Left renal pelvis (tissue), 4 donors: ENCODE data around the gene CNRIP1. TPM values are rescaled to one million over a fixed set of nuclear protein-coding genes. Genes with fewer than 3 reads are reported as not detected.
"Not testable (repeated sequence)": the region's sequence is repeated elsewhere in the genome, so short reads cannot be mapped to it uniquely, and the experiment has no call there.

ENCODE experiments used
- DNase-seq, 4 donors: peaks; one replicate each; pipeline ENCODE4 v3.0.0-alpha.2; 2013; ENCODE audit warnings: low read depth in 4 of 4, low spot score in 3 of 4
- polyA plus RNA-seq, 4 donors: library from polyadenylated mRNA; unstranded; fragments of 120-200 nt; gene quantifications; one replicate each; pipeline ENCODE4 v1.2.1, GENCODE V29; 2013; ENCODE audit not compliant: insufficient read length in 4 of 4

The CNRIP1 gene
- polyA plus RNA-seq, 4 donors = 19.5 to 51.5 (median 26.6) TPM

DNA sequence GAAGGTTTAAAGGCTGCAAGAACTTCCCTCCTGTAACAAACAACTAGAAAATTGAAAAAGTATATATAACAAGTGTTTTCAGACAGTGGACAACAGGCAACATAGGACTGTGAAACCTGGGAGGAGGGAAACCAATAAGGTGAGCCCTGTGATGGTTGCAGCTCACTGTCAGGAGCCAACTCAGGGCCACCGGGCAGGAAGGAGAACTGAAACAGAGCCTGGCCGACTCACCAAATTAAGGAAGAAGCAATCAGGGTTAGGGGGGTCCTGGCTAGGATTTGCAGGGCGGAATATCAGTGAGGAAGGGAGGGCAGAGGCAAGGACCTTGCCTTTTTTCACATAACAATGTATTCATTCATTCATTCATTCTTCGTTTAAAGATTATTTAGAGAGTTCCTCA lies 21.8 kb upstream of the CNRIP1 start:
- no peak for DNase-seq

DNA sequence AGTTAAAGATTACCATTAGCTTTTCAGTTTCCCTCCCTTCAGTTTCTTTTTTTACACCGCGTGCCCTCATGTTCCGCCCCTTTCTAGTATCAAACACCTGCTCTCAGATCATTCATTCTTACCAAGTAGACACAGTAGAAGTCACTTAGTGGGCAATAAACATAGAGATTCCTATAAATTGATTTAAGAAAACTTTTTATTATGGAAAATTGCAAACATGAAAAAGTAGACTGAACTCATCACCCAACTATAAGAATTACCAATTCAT lies 21.2 kb upstream of the CNRIP1 start:
- no peak for DNase-seq

DNA sequence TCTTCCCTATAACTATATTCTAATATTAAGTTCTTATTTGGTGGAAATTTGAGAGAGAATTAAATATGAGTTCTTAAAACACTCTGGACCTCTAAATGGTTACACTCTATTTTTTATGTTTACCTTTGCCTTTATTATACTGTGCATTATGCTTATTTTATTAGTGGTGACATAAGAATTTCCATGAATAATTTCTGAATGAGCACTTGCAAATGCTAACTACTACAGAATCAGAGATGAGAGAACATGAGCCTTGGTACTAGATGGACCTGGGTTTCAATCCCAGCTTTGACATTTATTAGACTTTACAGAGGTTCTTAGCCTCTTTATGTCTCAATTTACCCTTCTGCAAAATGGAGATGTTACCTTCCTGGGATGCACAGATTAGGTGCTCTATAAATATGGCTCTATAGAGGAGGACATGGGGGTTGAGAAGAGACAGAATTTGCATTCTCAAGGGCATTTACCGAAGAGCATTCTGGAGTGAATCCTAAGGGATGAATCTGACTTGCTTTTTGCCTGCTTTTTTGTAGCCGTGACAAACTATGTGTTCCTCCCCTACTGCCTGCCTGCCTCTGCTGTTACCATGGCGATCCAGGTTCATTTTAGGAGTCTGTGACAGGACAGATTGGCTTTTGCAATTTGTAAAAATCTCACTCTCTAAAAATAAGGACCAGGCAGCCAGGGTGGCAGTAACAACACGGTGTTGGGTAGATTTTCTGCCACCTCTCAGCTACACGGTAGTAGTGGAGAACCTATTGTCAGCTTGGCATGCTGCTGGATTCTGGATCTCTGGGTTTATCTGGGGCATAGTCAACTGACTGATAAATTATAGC lies 20.7 kb upstream of the CNRIP1 start:
- no peak for DNase-seq

DNA sequence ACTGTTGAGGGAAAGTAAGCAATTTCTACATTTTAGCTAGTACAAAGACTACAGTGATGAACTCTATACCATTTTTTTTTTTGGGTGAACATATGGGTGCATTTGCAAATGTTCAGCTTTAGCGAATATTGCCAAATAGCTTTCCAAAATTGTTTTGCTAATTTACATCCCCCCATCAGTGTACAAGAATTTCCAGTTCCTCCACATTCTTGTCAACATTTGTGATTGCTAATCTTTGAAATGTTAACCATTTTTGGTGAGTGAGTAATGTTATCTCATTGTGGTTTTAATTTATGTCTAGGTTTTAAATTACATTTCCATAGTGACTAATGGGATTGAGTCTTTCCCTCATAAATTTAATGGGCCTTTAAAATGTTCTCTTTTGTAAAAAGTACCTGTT lies 16.4 kb upstream of the CNRIP1 start:
- DNase-seq = no peak

DNA sequence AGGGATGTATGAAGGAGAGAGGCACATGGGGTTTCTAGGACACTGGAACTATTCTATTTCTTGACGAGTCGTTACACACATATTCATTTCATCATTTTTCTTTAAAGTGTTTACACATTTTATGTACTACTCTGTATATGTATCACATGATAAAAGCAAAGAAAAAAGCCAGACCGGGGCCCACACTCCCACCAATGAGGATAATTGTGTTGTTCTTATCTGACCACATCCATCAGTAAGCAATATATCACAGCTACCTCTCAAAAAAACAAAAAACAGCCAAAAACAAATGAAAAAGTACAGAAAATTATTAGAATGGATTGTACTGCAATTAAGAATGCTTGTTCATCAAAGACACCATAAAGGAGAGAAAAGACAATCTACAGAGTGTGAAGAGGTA lies 14.2 kb upstream of the CNRIP1 start:
- DNase-seq = no peak

DNA sequence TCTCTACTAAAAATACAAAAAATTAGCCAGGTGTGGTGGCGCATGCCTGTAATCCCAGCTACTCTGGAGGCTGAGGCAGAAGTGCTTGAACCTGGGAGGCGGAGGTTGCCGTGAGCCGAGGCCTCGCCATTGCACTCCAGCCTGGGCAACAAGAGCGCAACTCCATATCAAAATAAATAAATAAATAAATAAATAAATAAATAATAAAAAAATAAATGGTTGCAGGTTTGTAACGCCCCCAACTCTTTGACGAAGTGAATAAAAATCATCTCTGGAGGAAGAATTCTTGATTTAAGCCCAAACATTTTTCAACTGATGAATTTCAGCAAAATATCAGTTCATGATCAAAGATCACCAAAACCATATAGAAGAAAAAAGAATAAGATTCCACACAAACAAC lies 13.3 kb upstream of the CNRIP1 start:
- DNase-seq = no peak

DNA sequence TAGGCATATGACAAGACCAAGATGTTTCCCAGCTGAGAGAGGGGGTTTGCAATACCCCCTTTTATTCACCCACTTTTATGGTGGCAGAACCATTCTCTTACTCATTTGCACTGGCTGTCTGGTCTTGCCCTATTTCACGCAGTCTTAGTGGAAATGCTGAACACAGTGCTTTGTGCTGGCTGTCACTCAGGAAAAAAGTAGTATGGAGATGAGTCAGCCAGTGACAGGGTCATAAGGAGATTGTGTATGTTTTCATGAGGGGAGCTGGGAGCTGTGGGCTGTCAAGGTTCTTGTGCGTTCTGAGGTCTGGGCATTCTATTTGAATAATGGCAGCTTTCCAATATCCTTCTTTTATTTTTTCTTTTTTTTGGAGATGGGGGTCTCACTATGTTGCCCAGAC lies 10.9 kb upstream of the CNRIP1 start:
- no peak for DNase-seq

DNA sequence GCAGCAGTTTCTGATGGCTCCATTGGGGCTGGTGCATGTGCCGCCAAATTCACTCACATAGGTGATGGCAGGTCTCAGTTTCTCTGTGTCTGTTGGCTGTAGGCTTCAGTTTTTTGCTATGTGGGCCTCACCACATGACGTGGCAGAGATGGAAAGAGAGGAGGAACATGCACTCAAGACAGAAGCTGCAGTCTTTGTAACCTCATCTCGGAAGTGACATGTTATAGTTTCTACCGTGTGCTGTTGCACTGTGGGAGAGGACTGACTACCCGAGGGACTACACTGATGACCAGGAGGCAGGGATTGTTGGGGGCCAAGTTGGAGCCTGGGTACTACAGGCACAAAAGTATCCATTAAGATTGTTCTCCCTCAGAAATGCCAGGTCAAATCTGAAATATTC lies 9.2 kb upstream of the CNRIP1 start:
- DNase-seq = no peak

DNA sequence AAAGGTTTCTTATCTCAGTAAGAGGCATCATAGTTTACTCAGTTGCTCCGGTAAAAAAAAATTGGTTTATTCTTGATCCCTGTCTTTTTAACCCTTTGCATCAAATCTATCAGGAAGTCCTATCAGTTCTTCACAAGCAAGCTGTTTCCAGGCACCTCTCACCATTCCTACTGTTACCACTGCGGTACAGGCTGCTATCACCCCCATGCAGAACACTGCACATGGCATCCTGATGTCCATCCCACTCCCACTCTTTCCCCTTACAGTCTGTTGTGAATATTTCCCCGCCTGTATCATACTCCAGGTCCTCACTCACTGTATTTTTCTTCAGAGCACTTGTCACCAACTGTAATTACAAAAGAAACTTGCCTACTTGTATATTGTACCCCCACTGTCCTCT lies 5.3 kb upstream of the CNRIP1 start:
- DNase-seq = no peak

DNA sequence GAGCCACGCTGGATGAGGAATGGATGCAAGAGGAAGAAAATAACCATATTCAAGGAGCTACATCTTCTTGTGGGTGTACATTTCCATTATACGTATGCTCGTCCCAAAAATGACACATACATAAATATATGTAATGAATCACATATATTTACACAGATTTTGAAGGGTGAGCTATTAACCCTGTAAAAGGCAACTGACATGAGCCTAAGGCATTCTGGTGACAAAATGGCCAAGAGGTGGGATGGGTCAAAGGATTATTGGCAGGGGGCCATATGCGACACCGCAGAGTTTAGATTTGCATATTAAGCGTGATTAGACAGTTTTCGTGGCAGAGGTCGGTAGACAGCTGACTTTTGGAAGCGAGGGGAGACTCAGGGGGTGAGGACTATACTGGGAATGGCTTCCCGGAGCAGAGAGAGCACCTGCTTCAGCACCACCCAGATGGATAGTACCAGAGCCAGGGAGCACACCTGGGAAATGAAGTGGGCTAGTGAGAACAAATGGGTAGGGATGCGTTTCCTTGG lies 431 bp upstream of the CNRIP1 start:
- peak in 1 of 4 donors; percentile 16 for DNase-seq

DNA sequence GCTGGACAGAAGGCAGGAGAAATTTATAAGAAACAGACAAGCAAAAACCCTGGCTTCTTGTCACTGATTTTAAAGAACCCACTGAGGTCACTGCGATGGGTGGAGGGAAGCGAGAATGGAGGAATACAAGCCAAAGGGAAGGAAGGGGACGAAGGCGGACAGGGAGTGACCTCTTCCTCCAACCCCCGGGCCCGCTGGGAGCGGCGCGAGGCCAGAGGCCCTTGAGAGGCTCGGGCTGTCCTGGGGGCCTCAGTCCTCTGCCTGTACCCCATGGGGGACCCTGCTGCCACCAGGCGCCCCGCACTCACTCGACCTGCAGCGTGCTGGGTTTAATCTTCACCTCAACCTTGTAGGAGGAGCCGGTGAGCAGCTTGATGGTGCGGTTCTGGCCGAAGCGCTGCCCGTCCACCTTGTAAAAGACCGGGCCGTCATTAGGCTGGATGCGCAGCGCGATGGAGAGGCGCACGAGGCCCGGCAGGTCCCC lies 793 bp downstream of the CNRIP1 start:
- no peak for DNase-seq

DNA sequence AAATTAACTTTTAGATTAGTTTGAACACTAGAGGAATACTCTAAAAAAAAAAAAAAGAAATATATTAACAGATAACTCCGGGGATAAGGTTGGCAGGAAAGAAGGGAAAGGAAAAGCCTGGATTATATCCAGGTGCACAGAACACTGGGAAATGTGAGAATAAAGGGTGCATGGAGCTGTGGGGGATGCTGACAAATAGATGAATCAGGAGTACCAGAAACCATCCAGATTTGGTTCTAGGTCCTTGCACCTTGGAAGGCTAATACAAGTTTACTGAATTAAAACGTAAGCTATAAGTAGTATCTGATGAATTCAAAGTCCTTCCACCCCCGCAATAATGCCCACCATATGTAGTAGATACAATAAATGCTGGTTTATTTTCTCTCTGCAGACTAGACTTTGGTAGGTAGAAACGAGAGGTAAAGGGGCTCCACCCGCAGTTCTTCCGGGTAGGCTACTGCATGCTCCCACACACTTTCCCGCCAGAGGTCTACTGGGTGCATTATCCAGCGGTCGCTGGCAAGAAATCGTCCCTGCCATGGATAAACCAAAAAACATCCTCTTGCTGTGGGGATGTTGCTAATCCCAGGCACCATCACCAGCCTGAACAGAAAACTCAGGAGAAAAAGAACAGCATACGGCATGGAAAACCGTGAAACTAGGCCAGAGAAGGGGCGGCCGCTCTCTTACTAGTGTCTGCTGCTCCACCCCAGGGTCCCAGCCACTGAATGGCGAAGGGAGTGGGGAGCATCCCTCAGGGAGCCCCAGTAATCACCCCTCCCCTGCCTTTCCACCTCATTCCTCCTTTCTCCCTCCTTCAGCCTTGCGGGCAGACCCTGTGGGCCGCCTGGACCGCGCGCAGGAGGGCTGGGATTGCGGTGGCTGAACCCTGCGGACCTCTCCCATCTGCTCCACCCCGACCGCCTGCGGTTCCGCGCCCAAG lies 1.5 kb downstream of the CNRIP1 start:
- no peak for DNase-seq

DNA sequence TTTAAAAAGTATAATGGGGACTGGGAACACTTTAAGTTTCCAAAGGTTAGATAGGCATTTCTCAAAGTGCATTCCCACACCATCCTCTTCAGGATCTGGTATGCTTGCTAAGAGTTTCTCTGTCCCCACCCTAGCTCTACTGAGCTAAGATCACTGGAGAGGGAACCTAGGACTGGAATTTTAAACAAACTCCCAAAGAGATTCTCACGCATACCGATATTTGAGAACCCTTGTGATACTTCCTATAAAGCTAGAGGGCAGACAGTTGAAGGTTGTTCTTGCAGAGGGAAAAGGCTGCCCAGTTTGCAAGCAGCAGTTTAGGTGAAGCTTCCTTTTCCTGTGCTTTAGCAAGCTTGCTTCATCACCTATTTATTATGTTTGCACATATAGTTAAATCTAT lies 3.6 kb downstream of the CNRIP1 start:
- DNase-seq = no peak

DNA sequence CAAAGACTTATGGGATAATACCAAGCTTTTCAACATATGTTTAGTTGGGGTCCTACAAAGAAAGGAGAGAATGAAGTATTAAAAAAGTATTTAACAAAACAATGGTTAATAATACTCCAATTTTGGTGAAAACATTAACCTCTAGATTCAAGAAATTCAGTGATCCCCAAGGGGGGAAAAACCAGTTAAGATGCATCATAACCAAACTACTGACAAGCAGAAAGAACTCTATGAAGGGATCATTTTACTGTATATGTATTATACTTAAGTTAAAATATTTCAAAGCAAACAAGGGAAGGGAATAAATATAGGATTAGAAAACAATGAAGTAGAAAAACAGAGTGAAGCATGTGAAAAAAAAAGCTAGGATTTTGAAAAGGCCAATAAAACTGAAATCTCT lies 8.7 kb downstream of the CNRIP1 start:
- no peak for DNase-seq

DNA sequence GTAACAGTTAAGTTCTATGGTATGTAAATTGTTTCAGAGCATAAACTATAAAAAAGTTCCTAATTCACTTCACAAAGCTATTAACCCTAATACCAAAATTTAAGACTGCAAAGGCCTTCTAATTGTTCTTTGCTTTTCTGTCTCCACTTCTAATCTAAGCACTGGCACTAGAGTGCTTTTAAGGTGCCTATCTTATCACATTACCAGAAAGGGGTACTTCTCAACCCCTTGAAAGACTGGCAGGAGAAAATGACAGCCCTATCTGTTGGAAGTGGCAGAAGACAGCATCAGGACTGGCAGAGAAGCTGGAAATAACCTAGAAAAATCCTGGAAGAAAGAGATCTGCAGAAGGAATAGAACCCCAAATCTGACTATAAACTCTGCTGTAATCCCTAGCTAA lies 10.3 kb downstream of the CNRIP1 start:
- DNase-seq = no peak

DNA sequence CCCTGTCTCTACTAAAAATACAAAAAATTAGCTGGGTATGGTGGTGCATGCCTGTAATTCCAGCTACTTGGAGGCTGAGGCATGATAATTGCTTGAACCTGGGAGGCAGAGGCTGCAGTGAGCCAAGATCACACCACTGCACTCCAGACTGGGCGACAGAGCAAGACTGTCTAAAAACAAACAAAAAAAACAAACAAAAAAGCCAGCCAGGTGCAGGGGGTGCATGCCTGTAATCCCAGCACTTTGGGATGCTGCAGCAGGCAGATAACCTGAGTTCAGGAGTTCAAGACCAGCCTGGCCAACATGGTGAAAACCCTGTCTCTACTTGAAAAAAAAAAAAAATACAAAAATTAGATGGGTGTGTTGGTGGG lies 15.9 kb downstream of the CNRIP1 start:
- DNase-seq = not testable (repeated sequence)

DNA sequence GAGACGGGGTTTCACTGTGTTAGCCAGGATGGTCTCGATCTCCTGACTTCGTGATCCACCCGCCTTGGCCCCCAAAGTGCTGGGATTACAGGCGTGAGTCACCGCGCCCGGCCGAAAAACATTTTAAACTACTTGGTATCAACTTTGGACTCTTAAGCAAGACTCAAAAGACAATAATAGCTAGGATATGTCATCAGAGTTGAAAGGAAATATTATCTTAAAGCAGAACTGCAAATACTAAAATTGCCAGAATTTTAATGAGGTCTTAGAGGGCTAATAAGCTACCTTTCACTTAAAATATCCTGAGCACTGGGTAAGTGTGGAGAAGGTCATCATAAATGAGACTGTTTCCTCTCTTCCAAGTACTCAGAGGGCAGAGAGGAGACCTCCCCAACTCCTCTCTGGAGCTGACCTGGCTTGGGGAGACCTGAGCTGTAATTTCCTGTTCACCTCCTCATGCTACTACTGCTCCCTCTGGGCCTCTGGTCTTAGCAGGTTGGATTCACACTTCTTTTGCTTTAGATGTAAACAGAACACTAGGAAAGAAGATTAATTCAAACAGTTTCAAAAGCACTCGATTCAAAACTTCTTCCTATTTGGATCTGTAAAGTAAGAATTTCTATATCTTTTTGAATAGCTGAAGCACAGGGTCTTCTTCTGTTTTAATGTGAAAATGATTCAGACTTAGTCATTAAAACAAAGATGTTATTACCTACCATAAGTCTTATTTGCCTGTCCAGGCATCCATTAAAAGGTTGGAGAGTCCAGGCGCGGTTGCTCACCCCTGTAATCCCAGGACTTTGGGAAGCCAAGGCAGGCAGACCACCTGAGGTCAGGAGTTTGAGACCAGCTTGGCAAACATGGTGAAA lies 16.5 kb downstream of the CNRIP1 start:
- DNase-seq = no peak

DNA sequence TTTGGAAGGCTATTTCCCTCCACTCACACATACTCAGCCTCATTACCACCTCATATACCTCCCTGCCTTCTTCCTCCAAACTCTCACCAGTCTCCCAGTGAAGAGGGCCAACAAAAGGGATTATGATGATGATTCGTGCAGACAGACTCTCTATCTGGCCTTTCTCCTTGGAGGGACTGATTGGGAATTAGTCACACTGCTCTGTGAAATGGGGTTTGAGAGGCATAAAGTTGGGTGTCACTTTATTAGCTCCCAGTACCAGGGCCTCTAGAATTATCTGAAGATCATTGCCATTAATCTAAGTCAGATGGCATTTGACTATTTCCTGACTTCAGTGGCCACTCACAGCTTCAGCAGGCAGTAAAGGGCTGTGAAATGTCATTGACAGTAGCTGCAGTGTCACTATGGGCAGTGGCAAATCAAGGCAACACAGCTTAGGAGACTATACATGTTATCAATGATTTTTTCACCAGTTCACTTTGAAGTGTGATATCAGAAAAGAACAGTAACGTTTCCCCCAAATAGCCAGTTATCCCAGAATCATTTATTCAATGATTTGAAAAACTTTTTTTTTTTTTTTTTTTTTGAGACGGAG lies 17.4 kb downstream of the CNRIP1 start:
- DNase-seq = no peak

DNA sequence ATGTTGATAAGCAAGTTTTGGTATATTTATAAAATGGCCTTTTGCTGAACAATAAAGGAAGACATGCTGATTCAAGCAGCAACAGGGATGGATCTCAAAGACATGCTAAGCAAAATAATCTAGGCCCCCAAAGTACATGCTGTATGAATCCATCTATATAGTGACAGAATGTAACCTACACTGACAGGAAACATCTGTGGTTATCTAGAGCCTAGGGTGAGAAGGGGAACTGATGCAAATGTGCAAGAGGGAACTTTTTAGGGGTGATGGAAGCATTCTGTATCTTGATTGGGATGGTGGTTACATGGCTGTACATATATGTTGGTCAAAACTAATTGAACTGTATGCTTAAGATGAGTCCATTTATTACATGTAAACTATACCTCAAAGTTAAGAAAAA lies 24.2 kb downstream of the CNRIP1 start:
- DNase-seq = no peak

DNA sequence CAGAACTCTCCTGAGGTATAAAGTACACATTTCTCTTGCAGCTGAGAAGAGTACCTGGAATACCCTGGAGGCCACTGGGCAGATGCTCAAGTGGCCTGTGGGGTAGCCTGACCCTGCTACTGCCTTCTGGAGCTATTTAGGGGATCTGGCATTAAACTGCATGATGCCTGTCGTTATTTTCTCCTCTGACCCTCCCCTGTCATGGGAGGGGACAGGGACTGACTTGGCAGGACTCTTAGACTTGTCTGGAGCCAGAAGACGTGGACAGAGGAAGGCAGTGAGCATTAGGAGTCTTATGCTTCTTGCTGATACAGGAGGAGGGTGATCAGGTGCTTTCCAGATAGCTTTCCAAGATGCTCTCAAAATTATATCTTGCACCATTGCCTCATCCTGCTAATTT lies 24.8 kb downstream of the CNRIP1 start:
- DNase-seq = no peak
